HepG2 (cell line): ENCODE data around the gene SIAH2. TPM values are rescaled to one million over a fixed set of nuclear protein-coding genes. Genes with fewer than 3 reads are reported as not detected.

Experiments
- ATAC-seq: fragments of 200-7000 bp; cut with Tn5 transposase; 3 replicates; pipeline ENCODE4 v1.9.1; 2020; ENCODE audit warnings: mild to moderate bottlenecking, moderate library complexity
- BruUV-seq: library from RNA; stranded (reverse); fragments of 400-500 nt; replicated peaks from 2 replicates; lab custom pipeline; 2021; lab: Mats Ljungman, UMichigan
- CTCF ChIA-PET: fragments of 300-600 bp; formaldehyde crosslinking; extraction: SDS; loops from one replicate; lab custom pipeline; 2021; ENCODE audit warnings: low total read pairs, inconsistent platforms, low intra/inter-chr PET ratio; lab: Yijun Ruan, JAX
- POLR2A ChIA-PET: fragments of 350-600 bp; sonication (Branson Sonifier 250); formaldehyde crosslinking; loops from one replicate; lab custom pipeline; 2020; ENCODE audit warnings: antibody characterized with exemption, inconsistent platforms; lab: Yijun Ruan, JAX
- DNase-seq: peaks from one replicate; pipeline ENCODE4 v3.0.0-alpha.2; 2015; ENCODE audit warnings: low spot score
- FAIRE-seq: peaks from 3 replicates; lab custom pipeline; 2011; peaks lifted over from hg19 to GRCh38; lab: Jason Lieb, UNC
- H2AFZ ChIP-seq: one replicate; pipeline ENCODE4 v1.6.1; 2011; ENCODE audit warnings: low read length, inconsistent platforms
- H3K27ac ChIP-seq: fragments of 300-600 bp; 3 replicates; pipeline ENCODE4 v1.8.0; 2011; ENCODE audit warnings: mixed run types, mild to moderate bottlenecking, mixed read lengths, low read length, inconsistent platforms; ENCODE audit not compliant: insufficient read depth; ENCODE audit errors: extremely low read length
- H3K27me3 ChIP-seq, 2 experiments: fragments of 200-600 bp in 1 of 2; 2 replicates in 1 of 2; 3 replicates in 1 of 2; pipeline versions ENCODE4 v1.6.0 to v1.8.0; 2011; ENCODE audit warnings: low read length in 2 of 2, mild to moderate bottlenecking in 2 of 2, moderate library complexity in 2 of 2, inconsistent platforms in 1 of 2; ENCODE audit not compliant: insufficient read depth in 2 of 2, control insufficient read depth in 1 of 2
- H3K36me3 ChIP-seq, 2 experiments: fragments of 200-600 bp in 1 of 2; replicated peaks in 1 of 2; 2 replicates in 1 of 2; 3 replicates in 1 of 2; pipeline versions ENCODE4 v1.5.1 to v1.8.0; 2011; ENCODE audit warnings: low read length in 2 of 2, inconsistent platforms in 1 of 2; ENCODE audit not compliant: insufficient read depth in 2 of 2, control insufficient read depth in 1 of 2
- H3K4me1 ChIP-seq: 2 replicates; pipeline ENCODE4 v1.5.1; 2012; ENCODE audit warnings: low read length, inconsistent platforms; ENCODE audit not compliant: insufficient read depth
- H3K4me2 ChIP-seq: 2 replicates; pipeline ENCODE4 v1.6.0; 2011; ENCODE audit warnings: low read depth, low read length, inconsistent platforms
- H3K4me3 ChIP-seq, 3 experiments: fragments of 200-600 bp in 1 of 3; sonication (generic), shearing (Covaris generic) in 1 of 3; replicated peaks in 1 of 3; 2 replicates each; pipeline ENCODE4 v1.5.1; 2011 to 2016; ENCODE audit warnings: low read length in 3 of 3, inconsistent platforms in 2 of 3, low read depth in 2 of 3, mild to moderate bottlenecking in 2 of 3, control low read depth in 1 of 3, mixed read lengths in 1 of 3; ENCODE audit not compliant: insufficient read depth in 1 of 3
- H3K79me2 ChIP-seq: one replicate; pipeline ENCODE4 v1.6.1; 2011; ENCODE audit warnings: low read length, inconsistent platforms; ENCODE audit not compliant: insufficient read depth
- H3K9ac ChIP-seq: 2 replicates; pipeline ENCODE4 v1.6.0; 2011; ENCODE audit warnings: mild to moderate bottlenecking, low read depth, low read length, inconsistent platforms; ENCODE audit not compliant: insufficient read depth
- H3K9me3 ChIP-seq: 2 replicates; pipeline ENCODE4 v1.5.1; 2012; ENCODE audit warnings: mild to moderate bottlenecking, low read length
- H4K20me1 ChIP-seq: 2 replicates; pipeline ENCODE4 v1.6.0; 2011; ENCODE audit warnings: inconsistent platforms, mild to moderate bottlenecking, low read length, moderate library complexity; ENCODE audit not compliant: insufficient read depth
- CEBPB ChIP-seq: IDR thresholded peaks from 2 replicates; pipeline ENCODE4 v1.6.1; 2011; ENCODE audit warnings: low read depth, low read length, improper control_type of control experiment, borderline replicate concordance
- NFYB ChIP-seq: sonication (generic); formaldehyde crosslinking; IDR thresholded peaks from 2 replicates; pipeline ENCODE4 v1.4.0; 2020; ENCODE audit warnings: missing genetic modification reagents
- NR2F6 ChIP-seq, 2 experiments: IDR thresholded peaks; 2 replicates each; pipeline ENCODE4 v1.6.1; 2016; ENCODE audit warnings: antibody characterized with exemption in 1 of 2, mild to moderate bottlenecking in 1 of 2
- POGZ ChIP-seq: sonication (generic); formaldehyde crosslinking; IDR thresholded peaks from 2 replicates; pipeline ENCODE4 v1.4.0; 2020; ENCODE audit warnings: mild to moderate bottlenecking, missing genetic modification reagents
- PPARG ChIP-seq: conservative IDR thresholded peaks from 2 replicates; pipeline ENCODE4 v1.6.1; 2016; ENCODE audit warnings: missing biosample characterization, missing genetic modification reagents
- SCMH1 ChIP-seq: sonication (generic); formaldehyde crosslinking; IDR thresholded peaks from 2 replicates; pipeline ENCODE4 v1.9.0; 2021; ENCODE audit warnings: missing genetic modification reagents, mild to moderate bottlenecking, borderline replicate concordance
- SOX6 ChIP-seq, 2 experiments: fragments of 450-650 bp in 1 of 2; sonication (generic) in 1 of 2; formaldehyde crosslinking in 1 of 2; IDR thresholded peaks; 2 replicates each; pipeline versions ENCODE4 v1.4.0 to v1.6.1; 2017 to 2020; ENCODE audit warnings: antibody characterized with exemption in 1 of 2, mild to moderate bottlenecking in 1 of 2, missing genetic modification reagents in 1 of 2
- ZBTB38 ChIP-seq: sonication (generic); formaldehyde crosslinking; IDR thresholded peaks from 2 replicates; pipeline ENCODE4 v1.5.1; 2020; ENCODE audit warnings: mild to moderate bottlenecking, missing genetic modification reagents
- ZFX ChIP-seq: sonication (generic); formaldehyde crosslinking; IDR thresholded peaks from 2 replicates; pipeline ENCODE4 v1.4.0; 2020; ENCODE audit warnings: mild to moderate bottlenecking, low read depth, missing genetic modification reagents, moderate library complexity
- ZFY ChIP-seq: sonication (generic); formaldehyde crosslinking; IDR thresholded peaks from 2 replicates; pipeline ENCODE4 v1.4.0; 2020; ENCODE audit warnings: missing genetic modification reagents
- ZNF143 ChIP-seq: sonication (generic); formaldehyde crosslinking; IDR thresholded peaks from 2 replicates; pipeline ENCODE4 v1.4.0; 2020; ENCODE audit warnings: missing genetic modification reagents
- ZNF282 ChIP-seq: fragments of 450-650 bp; IDR thresholded peaks from 2 replicates; pipeline ENCODE4 v1.6.1; 2018; ENCODE audit not compliant: partially characterized antibody
- ZNF652 ChIP-seq: IDR thresholded peaks from 2 replicates; pipeline ENCODE4 v1.6.1; 2016; ENCODE audit warnings: low read depth, borderline replicate concordance
- ZNF672 ChIP-seq: sonication (generic); formaldehyde crosslinking; IDR thresholded peaks from 2 replicates; pipeline ENCODE4 v1.8.1; 2022; ENCODE audit warnings: missing genetic modification reagents
- ZNF780A ChIP-seq: sonication (generic); formaldehyde crosslinking; IDR thresholded peaks from 2 replicates; pipeline ENCODE4 v1.8.0; 2022; ENCODE audit warnings: mild to moderate bottlenecking, missing genetic modification reagents, moderate library complexity
- ZNF841 ChIP-seq: sonication (generic); formaldehyde crosslinking; IDR thresholded peaks from 2 replicates; pipeline ENCODE4 v1.8.1; 2023; ENCODE audit warnings: missing genetic modification reagents, borderline replicate concordance
- WGBS: methylation state at CpG from one replicate; pipeline ENCODE4 v1.1.6; 2017; ENCODE audit warnings: low lambda C conversion rate; 5-methylcytosine and 5-hydroxymethylcytosine counted together
- in situ Hi-C: cut with HindIII; loops from 2 replicates; pipeline ENCODE4 v1.10.0; 2017; ENCODE audit warnings: low pct_unique_long_range_greater_than_20kb; ENCODE audit not compliant: extremely low pct_ligation_motif_present
- intact Hi-C: fragments of 100-400 bp; cut with micrococcal nuclease; formaldehyde crosslinking; loops from one replicate; pipeline ENCODE4 v1.10.0; 2022; ENCODE audit not compliant: unreplicated experiment
- polyA plus RNA-seq, 8 experiments: library from polyadenylated mRNA; depleted of rRNA in 3 of 8; stranded (reverse) in 7 of 8; unstranded in 1 of 8; fragments of >200 nt; fragmentation: Illumina TruSeq in 4 of 8; extraction: Trizol in 4 of 8; gene quantifications; 2 replicates each; pipeline versions ENCODE4 v1.2.1 to v1.2.3, GENCODE V29; 2011 to 2016; ENCODE audit warnings: low read depth in 4 of 8, missing spikeins in 1 of 8, mixed read lengths in 1 of 8; ENCODE audit not compliant: insufficient read depth in 1 of 8
- total RNA-seq, 5 experiments: library from RNA; depleted of rRNA; stranded (reverse); fragments of >200 nt; fragmentation: Illumina TruSeq; extraction: Trizol; gene quantifications; 2 replicates each; pipeline ENCODE4 v1.2.3, GENCODE V29; 2016; ENCODE audit warnings: low read depth in 1 of 5
- TF ChIP-seq, protein P1 (sequence below): sonication (generic); formaldehyde crosslinking; IDR thresholded peaks from 2 replicates; pipeline ENCODE4 v1.5.1; 2020; ENCODE audit warnings: missing genetic modification reagents, mild to moderate bottlenecking, borderline replicate concordance

SIAH2 gene
- total and polyA plus RNA-seq, 2 of the 13 experiments (the other 11 are each of a cell fraction or from before 2014, with no cell fraction given), result 71.8 to 117 TPM

DNA sequence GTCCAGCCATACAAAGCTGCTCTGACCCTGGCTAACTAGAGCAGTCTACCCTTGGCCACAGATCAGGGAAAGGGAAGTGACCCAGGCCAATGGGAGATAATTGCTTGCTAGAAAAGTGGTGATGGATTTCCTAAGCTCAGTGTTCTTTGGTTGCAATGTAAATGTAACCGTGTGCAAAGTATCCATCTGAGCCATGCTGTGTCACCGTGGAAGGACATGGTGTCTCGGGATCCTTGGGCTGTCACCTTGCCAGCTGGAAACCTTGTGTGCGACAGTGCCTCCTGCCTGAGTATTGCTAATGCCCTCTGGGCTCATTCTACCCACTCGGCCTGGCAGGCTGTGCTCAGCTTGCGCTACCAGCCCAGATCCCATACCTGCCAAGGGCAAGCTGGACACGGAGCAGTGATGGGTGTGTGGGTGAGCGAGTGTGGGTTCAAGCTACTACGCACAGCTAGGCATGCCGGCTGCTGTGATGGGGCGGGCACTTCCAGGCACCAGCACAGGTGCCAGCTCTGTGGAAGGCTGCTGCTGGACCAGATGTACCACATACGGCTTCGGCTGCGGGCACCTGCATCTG lies 10.7 kb upstream of the SIAH2 start:
- Histone ChIP-seq H3K79me2 (no peaks in the 10 kb centered on the region), H2AFZ (no peak overlapping the region), H3K9ac (no peak overlapping the region), H3K4me1 (peaks cover 46% of the 10 kb centered on the region), H3K27ac (no peak overlapping the region), H3K36me3 (no peaks in the 10 kb centered on the region), H3K27me3 (no peaks in the 10 kb centered on the region), H3K4me2 (no peak overlapping the region), H3K9me3 (no peaks in the 10 kb centered on the region), H4K20me1 (no peaks in the 10 kb centered on the region), H3K4me3 (no peak overlapping the region)
- POLR2A ChIA-PET, result interaction anchor here (8.9 kb wide), 1 partner anchor 10 kb away, joined by 104 read pairs; the partner anchor contains the start of gene SIAH2
- intact Hi-C loops (no loop called here), in situ Hi-C loops (loop anchor here (10.0 kb wide), 1 partner anchor 49 kb away; no protein-coding TSS in a partner anchor)
- DNase-seq (no peak), ATAC-seq (peak; percentile 9; the same call in 1 of the 3 replicates), FAIRE-seq (no peak)
- WGBS, result 85% methylated on average over 11 of the region's 14 CpGs
- CTCF ChIA-PET, result no interaction called here
- BruUV-seq, result no TSS peak
- no peak for TF ChIP-seq ZNF652 (CRISPR knock-in tag)
- peak; percentile 25; the same call in 1 of the 2 replicates for TF ChIP-seq CEBPB

DNA sequence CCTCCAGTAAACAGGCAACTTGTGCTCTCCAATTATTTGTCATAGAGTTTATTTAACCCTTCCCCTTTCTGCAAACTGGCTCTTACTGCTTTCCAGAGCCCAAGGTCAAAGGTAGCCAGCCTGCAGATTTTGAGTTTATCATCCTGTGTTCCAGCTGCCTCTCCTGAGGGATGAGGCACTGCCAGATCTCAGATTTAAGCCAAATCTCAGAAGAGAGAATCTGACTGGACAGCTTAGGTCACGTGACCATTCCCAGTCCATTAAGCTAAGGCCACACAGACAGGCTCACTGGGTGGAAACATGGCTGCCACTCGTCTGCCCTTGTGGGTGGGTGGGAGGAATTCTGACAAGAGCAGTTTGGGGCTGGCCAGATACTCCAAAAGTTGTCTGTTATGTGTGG lies 8.6 kb upstream of the SIAH2 start:
- Histone ChIP-seq H3K4me1 (peaks cover 60% of the 10 kb centered on the region), H3K4me3 (no peak overlapping the region), H3K9me3 (no peaks in the 10 kb centered on the region), H3K9ac (0 out of 2 replicates have a peak overlapping the region, but pooled peaks have one; percentile 17), H3K79me2 (no peaks in the 10 kb centered on the region), H3K27me3 (no peaks in the 10 kb centered on the region), H4K20me1 (no peaks in the 10 kb centered on the region), H3K4me2 (peak overlapping the region; percentile 41), H3K27ac (peak overlapping the region; percentile 68), H2AFZ (no peak overlapping the region), H3K36me3 (no peaks in the 10 kb centered on the region)
- peak; percentile 39 for DNase-seq
- in situ Hi-C loops (loop anchor here (10.0 kb wide), 1 partner anchor 47 kb away; no protein-coding TSS in a partner anchor), intact Hi-C loops (no loop called here)
- no TSS peak for BruUV-seq
- POLR2A ChIA-PET, result interaction anchor here (0.8 to 1.7 kb wide), 8 partner anchors 8 to 407 kb away, joined by 3 to 25 read pairs (median 5); partner anchors contain the start of genes ERICH6 and SIAH2
- no CpG with 5 or more reads among the region's 2 CpGs for WGBS
- peak; percentile 8 for FAIRE-seq
- peak; percentile 49 for ATAC-seq
- CTCF ChIA-PET, result no interaction called here
- TF ChIP-seq ZNF282 (no peak), PPARG (CRISPR knock-in tag) (0 out of 2 replicates have a peak, but pooled peaks have one; percentile 48), ZFY (CRISPR knock-in tag) (no peak), NFYB (CRISPR knock-in tag) (peak; percentile 57), NR2F6 (IDR thresholded peaks at IDR 0.05) (peak; percentile 28; the same call in 1 of the 2 replicates), NR2F6 (CRISPR knock-in tag; IDR thresholded peaks at IDR 0.05) (no peak), ZBTB38 (CRISPR knock-in tag) (no peak), SCMH1 (CRISPR knock-in tag) (no peak), SOX6 (IDR thresholded peaks at IDR 0.05) (no peak), SOX6 (CRISPR knock-in tag; IDR thresholded peaks at IDR 0.05) (peak; percentile 47; the same call in 1 of the 2 replicates), ZFX (CRISPR knock-in tag) (no peak), ZNF672 (CRISPR knock-in tag) (no peak), POGZ (CRISPR knock-in tag) (peak; percentile 43; the same call in 1 of the 2 replicates), ZNF841 (CRISPR knock-in tag) (no peak), ZNF780A (no peak), ZNF143 (CRISPR knock-in tag) (no peak)
- TF ChIP-seq, protein P1, sequence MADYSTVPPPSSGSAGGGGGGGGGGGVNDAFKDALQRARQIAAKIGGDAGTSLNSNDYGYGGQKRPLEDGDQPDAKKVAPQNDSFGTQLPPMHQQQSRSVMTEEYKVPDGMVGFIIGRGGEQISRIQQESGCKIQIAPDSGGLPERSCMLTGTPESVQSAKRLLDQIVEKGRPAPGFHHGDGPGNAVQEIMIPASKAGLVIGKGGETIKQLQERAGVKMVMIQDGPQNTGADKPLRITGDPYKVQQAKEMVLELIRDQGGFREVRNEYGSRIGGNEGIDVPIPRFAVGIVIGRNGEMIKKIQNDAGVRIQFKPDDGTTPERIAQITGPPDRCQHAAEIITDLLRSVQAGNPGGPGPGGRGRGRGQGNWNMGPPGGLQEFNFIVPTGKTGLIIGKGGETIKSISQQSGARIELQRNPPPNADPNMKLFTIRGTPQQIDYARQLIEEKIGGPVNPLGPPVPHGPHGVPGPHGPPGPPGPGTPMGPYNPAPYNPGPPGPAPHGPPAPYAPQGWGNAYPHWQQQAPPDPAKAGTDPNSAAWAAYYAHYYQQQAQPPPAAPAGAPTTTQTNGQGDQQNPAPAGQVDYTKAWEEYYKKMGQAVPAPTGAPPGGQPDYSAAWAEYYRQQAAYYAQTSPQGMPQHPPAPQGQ, result no peak
